ENCODE measurements around the gene LSMEM2.

- TF ChIP-seq CTCF (IDR thresholded peaks at IDR 0.05): no peak
- no peak for TF ChIP-seq EP300 (IDR thresholded peaks at IDR 0.05)
These were observed 57.7 kb downstream of the LSMEM2 start for GRCh38 chr3:50336452-50337174.
